ENCODE data around the gene VAPB. TPM values are rescaled to one million over a fixed set of nuclear protein-coding genes. Genes with fewer than 3 reads are reported as not detected.

VAPB gene
- total RNA-seq, 1 donor from 2014 or later: 12.9 TPM

- FAIRE-seq (no peak), DNase-seq (ENCODE audit: low read depth) (no peak)
- Histone ChIP-seq H3K36me3 (ENCODE audit: control insufficient read depth, insufficient read depth, low read length) (peaks cover 7% of the 10 kb centered on the region), H3K4me3 (ENCODE audit: low read depth, low read length) (no peak overlapping the region), H3K27me3 (ENCODE audit: control insufficient read depth, insufficient read depth, low read length) (no peaks in the 10 kb centered on the region)
- TF ChIP-seq CTCF (IDR thresholded peaks at IDR 0.05; ENCODE audit: insufficient read depth, low read length, severe bottlenecking): no peak
These were observed 45.3 kb downstream of the VAPB start for GRCh38 chr20:58434326-58434725.

GRCh38 chr20:58435237-58435636, 46.2 kb downstream of the VAPB start:
- DNase-seq (ENCODE audit: low read depth) (no peak), FAIRE-seq (no peak)
- Histone ChIP-seq H3K4me3 (ENCODE audit: low read depth, low read length) (no peak overlapping the region), H3K27me3 (ENCODE audit: control insufficient read depth, insufficient read depth, low read length) (no peaks in the 10 kb centered on the region), H3K36me3 (ENCODE audit: control insufficient read depth, insufficient read depth, low read length) (peaks cover 8% of the 10 kb centered on the region)
- no peak for TF ChIP-seq CTCF (IDR thresholded peaks at IDR 0.05; ENCODE audit: insufficient read depth, low read length, severe bottlenecking)

GRCh38 chr20:58436868-58437645, 48.0 kb downstream of the VAPB start:
- peaks cover 7% of the 10 kb centered on the region for H3K36me3 ChIP-seq (ENCODE audit: control insufficient read depth, insufficient read depth, low read length)
- no peaks in the 10 kb centered on the region for H3K27me3 ChIP-seq (ENCODE audit: control insufficient read depth, insufficient read depth, low read length)
- FAIRE-seq: no peak
- H3K4me3 ChIP-seq (ENCODE audit: low read depth, low read length): no peak overlapping the region
- DNase-seq (ENCODE audit: low read depth): peak; percentile 26
- TF ChIP-seq CTCF (IDR thresholded peaks at IDR 0.05; ENCODE audit: insufficient read depth, low read length, severe bottlenecking): no peak

- DNase-seq (ENCODE audit: low read depth): no peak
- FAIRE-seq: no peak
- no peak overlapping the region for H3K4me3 ChIP-seq (ENCODE audit: low read depth, low read length)
- no peaks in the 10 kb centered on the region for H3K27me3 ChIP-seq (ENCODE audit: control insufficient read depth, insufficient read depth, low read length)
- no peak for TF ChIP-seq CTCF (IDR thresholded peaks at IDR 0.05; ENCODE audit: insufficient read depth, low read length, severe bottlenecking)
- H3K36me3 ChIP-seq (ENCODE audit: control insufficient read depth, insufficient read depth, low read length): peaks cover 8% of the 10 kb centered on the region
These were observed 50.2 kb downstream of the VAPB start for GRCh38 chr20:58438970-58439808.

GRCh38 chr20:58440021-58440767, 51.2 kb downstream of the VAPB start:
- FAIRE-seq: no peak
- H3K4me3 ChIP-seq (ENCODE audit: low read depth, low read length): no peak overlapping the region
- no peak for TF ChIP-seq CTCF (IDR thresholded peaks at IDR 0.05; ENCODE audit: insufficient read depth, low read length, severe bottlenecking)
- H3K36me3 ChIP-seq (ENCODE audit: control insufficient read depth, insufficient read depth, low read length): peaks cover 8% of the 10 kb centered on the region
- H3K27me3 ChIP-seq (ENCODE audit: control insufficient read depth, insufficient read depth, low read length): no peaks in the 10 kb centered on the region
- no peak for DNase-seq (ENCODE audit: low read depth)
